ENCODE results near the gene STXBP4.

Gene STXBP4

GRCh38 chr17:54968262-54968987, at the start of gene STXBP4, which contains the start of gene COX11:
Gene STXBP4 (plus strand): TSS chr17:54968765. CDS start chr17:54986220, 17,455 bp downstream.
Gene COX11 (minus strand): TSS chr17:54968654. CDS start chr17:54968646, 8 bp downstream.
- DNase-seq: peak; percentile 90

- DNase-seq: no peak
Measured at GRCh38 chr17:54919425-54919824, 49.1 kb upstream of the STXBP4 start.

GRCh38 chr17:54920819-54921218, 47.7 kb upstream of the STXBP4 start:
- no peak for DNase-seq

- no peak for DNase-seq
Measured at GRCh38 chr17:54924405-54924804, 44.2 kb upstream of the STXBP4 start.

GRCh38 chr17:54927525-54927924, 41.0 kb upstream of the STXBP4 start:
- no peak for DNase-seq

- DNase-seq: no peak
Measured at GRCh38 chr17:54932711-54933110, 35.9 kb upstream of the STXBP4 start.

- DNase-seq: no peak
Measured at GRCh38 chr17:54933921-54934320, 34.6 kb upstream of the STXBP4 start.

- no peak for DNase-seq
Measured at GRCh38 chr17:54935471-54935870, 33.1 kb upstream of the STXBP4 start.

- DNase-seq: no peak
Measured at GRCh38 chr17:54937018-54937417, 31.5 kb upstream of the STXBP4 start.

- no peak for DNase-seq
Measured at GRCh38 chr17:54937426-54937825, 31.1 kb upstream of the STXBP4 start.

GRCh38 chr17:54941285-54941684, 27.3 kb upstream of the STXBP4 start:
- no peak for DNase-seq

GRCh38 chr17:54944796-54945195, 23.8 kb upstream of the STXBP4 start:
- DNase-seq: no peak

- DNase-seq: no peak
Measured at GRCh38 chr17:54945231-54945630, 23.3 kb upstream of the STXBP4 start.

- DNase-seq: no peak
Measured at GRCh38 chr17:54945671-54946070, 22.9 kb upstream of the STXBP4 start.

GRCh38 chr17:54947396-54947795, 21.2 kb upstream of the STXBP4 start:
- no peak for DNase-seq

- no peak for DNase-seq
Measured at GRCh38 chr17:54948380-54948779, 20.2 kb upstream of the STXBP4 start.

- no peak for DNase-seq
Measured at GRCh38 chr17:54950116-54950515, 18.4 kb upstream of the STXBP4 start.

- DNase-seq: no peak
Measured at GRCh38 chr17:54951286-54951685, 17.3 kb upstream of the STXBP4 start.

- no peak for DNase-seq
Measured at GRCh38 chr17:54956791-54957190, 11.8 kb upstream of the STXBP4 start.

- DNase-seq: no peak
Measured at GRCh38 chr17:54967621-54968261, 824 bp upstream of the STXBP4 start.

GRCh38 chr17:54968988-54969332, 395 bp downstream of the STXBP4 start:
- no peak for DNase-seq

- DNase-seq: no peak
Measured at GRCh38 chr17:54969658-54970572, 1.4 kb downstream of the STXBP4 start.

- no peak for DNase-seq
Measured at GRCh38 chr17:54971147-54971546, 2.6 kb downstream of the STXBP4 start.

GRCh38 chr17:54971901-54972300, 3.3 kb downstream of the STXBP4 start:
- DNase-seq: no peak
